ENCODE measurements around the gene HOXD10. TPM values are rescaled to one million over a fixed set of nuclear protein-coding genes. Genes with fewer than 3 reads are reported as not detected.
A peak's percentile ranks its signal among the peaks of the same experiment; 100 is the strongest.

Gene HOXD10
- total RNA-seq, 1 donor from 2014 or later = not detected

DNA sequence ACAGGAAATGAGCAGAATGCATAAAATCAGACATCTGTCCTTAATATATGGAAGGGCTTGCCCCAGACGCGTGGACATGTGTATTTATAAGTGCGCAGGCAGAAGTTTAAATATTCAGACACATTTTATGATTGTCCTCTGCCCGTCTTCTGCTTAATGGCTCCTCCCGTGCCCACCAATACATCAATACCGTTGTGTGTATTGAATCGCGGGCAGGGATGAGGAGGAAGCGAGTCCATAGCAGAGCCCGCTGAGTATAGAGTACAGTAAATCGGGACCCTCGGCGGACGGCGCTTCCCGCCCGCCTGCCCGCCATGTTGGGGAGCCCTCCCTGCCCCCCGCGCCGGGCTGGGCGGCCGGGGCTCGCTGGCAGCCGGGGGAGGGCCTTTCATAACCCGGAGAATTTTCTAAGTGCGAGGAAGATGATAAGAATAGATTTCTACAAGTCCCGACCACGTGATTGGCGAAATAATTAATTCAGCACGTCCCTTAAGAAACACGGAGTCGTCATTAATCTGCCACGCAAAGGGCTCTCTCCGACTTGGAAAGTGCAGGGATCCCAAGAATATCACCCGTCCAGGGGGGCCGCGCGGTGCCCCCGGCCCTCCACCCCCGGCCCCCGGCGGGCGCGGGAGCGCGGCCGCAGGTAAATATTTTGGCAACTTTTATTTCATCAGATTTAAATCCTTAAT is 40.4 kb downstream of the HOXD10 start, which contains the start of gene HOXD3:
TSS of gene HOXD3 (plus strand) at position 501 of the 692 bp plus-strand sequence. CDS start 11,808 bp downstream, outside the sequence.
- Mint-ChIP-seq H3K27ac (ENCODE audit: unreplicated experiment) (no peak within 1 kb of the TSS), H3K4me3 (ENCODE audit: unreplicated experiment) (peak within 1 kb of the TSS; percentile 16), H3K9me3 (ENCODE audit: low read depth) (no peaks in the 10 kb centered on the region), H3K27me3 (ENCODE audit: low read depth) (peaks cover 81% of the 10 kb centered on the region), H3K36me3 (ENCODE audit: low read depth) (peaks cover 6% of the 10 kb centered on the region), H3K4me1 (ENCODE audit: low read depth) (peaks cover 6% of the 10 kb centered on the region)
- TF ChIP-seq, protein P1, sequence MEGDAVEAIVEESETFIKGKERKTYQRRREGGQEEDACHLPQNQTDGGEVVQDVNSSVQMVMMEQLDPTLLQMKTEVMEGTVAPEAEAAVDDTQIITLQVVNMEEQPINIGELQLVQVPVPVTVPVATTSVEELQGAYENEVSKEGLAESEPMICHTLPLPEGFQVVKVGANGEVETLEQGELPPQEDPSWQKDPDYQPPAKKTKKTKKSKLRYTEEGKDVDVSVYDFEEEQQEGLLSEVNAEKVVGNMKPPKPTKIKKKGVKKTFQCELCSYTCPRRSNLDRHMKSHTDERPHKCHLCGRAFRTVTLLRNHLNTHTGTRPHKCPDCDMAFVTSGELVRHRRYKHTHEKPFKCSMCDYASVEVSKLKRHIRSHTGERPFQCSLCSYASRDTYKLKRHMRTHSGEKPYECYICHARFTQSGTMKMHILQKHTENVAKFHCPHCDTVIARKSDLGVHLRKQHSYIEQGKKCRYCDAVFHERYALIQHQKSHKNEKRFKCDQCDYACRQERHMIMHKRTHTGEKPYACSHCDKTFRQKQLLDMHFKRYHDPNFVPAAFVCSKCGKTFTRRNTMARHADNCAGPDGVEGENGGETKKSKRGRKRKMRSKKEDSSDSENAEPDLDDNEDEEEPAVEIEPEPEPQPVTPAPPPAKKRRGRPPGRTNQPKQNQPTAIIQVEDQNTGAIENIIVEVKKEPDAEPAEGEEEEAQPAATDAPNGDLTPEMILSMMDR (IDR thresholded peaks at IDR 0.05) = no peak
- no peak for DNase-seq (ENCODE audit: low spot score)

DNA sequence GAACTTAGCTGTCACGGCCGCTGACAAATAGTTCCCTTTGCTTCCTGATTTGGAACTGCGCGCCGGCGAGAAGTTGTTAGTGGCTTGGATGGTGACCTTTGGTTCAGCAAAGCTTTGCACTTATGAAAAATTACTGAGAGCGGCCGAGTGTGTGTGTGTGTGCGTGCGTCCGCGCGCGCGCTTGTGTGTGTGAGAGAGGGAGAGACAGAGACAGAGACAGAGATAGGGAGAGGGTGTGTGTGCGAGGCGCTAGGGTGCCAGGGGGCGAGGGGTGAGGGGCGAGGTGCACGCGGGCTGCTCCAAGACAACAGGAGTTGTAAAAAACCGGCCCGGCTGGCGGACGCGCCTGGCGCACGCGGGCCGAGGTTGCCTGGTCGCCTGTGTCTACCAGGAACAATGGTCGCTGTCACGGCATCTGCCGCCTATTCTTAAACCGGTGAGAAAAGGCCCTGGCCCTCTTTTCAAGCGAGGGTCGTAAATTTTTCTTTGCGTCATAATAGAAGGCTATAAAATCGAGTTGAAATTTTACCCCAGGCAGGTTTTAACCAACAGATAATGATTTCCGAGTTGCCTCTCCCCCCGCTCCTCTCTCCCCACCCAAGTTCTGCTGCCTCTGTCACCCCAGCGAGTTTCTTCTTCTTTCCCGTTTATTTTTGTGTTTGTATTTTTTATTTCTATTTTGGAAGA is 41.1 kb downstream of the HOXD10 start:
- TF ChIP-seq, protein P1 (IDR thresholded peaks at IDR 0.05) = no peak
- Mint-ChIP-seq H3K4me3 (ENCODE audit: unreplicated experiment) (peak overlapping the region; percentile 16), H3K27me3 (ENCODE audit: low read depth) (peaks cover 81% of the 10 kb centered on the region), H3K4me1 (ENCODE audit: low read depth) (peaks cover 6% of the 10 kb centered on the region), H3K27ac (ENCODE audit: unreplicated experiment) (no peak overlapping the region), H3K9me3 (ENCODE audit: low read depth) (no peaks in the 10 kb centered on the region), H3K36me3 (ENCODE audit: low read depth) (peaks cover 6% of the 10 kb centered on the region)
- no peak for DNase-seq (ENCODE audit: low spot score)

DNA sequence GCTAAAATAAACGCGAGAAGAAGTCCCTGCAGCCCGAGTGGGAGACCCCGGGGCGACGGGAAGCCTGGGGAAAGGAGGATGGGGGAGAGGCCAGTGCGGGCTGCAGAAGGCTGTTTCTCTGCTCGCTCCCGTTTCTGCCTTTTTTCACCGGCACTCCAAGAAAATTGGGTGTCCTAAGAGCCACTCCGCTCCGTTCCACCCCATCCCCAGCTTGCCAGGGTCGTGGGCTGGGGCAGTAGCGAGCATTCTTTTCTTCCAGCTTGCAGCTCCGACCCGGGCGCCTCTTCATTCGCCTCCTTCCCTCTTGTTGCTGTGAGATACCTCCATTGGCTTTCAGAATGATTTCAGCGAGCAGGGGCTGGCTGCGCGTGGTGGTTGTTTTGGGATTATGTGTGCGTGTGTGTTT is 41.6 kb downstream of the HOXD10 start:
- peaks cover 6% of the 10 kb centered on the region for H3K4me1 Mint-ChIP-seq (ENCODE audit: low read depth)
- DNase-seq (ENCODE audit: low spot score) = no peak
- H3K27me3 Mint-ChIP-seq (ENCODE audit: low read depth) = peaks cover 81% of the 10 kb centered on the region
- H3K4me3 Mint-ChIP-seq (ENCODE audit: unreplicated experiment) = no peak overlapping the region
- TF ChIP-seq, protein P1 (IDR thresholded peaks at IDR 0.05) = no peak
- no peak overlapping the region for H3K27ac Mint-ChIP-seq (ENCODE audit: unreplicated experiment)
- H3K9me3 Mint-ChIP-seq (ENCODE audit: low read depth) = no peaks in the 10 kb centered on the region
- H3K36me3 Mint-ChIP-seq (ENCODE audit: low read depth) = peaks cover 6% of the 10 kb centered on the region

DNA sequence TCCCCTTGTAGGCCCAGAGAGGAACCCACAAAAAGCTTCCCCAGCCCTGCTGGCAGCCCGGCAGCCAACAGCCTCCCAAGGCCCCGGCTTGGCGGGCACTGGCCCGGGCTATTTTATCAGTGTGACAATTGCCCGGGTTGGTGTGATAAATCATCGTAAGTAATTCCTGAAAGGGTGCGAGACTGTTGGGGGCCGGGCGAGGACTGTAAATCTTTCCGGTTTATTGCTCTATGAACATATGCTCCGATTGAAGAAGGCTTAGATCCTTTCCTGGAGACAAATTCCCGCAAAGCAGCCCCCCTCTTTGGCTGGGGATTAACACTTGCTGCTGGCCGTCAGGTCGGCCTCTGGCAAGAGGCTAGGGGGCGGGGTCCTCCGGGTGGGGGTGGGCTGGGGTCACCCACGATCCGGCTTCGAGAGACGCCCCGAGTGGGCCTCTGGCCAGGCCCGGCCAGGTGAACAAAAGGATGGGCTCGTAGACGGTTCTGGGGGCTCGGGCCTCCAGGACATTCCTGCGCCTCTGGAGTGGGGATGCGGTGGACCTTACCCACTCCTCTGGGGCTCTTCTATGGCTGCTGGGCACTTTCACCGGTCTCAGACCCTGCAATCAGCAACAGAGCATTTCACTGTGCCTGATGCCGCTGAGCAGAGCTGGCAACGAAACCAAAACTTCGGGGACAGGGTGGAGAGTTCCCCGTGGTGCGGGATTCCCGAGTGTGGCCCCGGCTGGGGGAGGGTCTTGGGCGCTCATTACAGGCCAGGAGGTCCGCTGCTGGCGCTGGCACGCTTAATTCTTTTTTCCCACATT is 42.5 kb downstream of the HOXD10 start:
- H3K27ac Mint-ChIP-seq (ENCODE audit: unreplicated experiment) = no peak overlapping the region
- DNase-seq (ENCODE audit: low spot score) = no peak

More for the DNA sequence above, 42.5 kb downstream of the HOXD10 start:
- H3K27me3 Mint-ChIP-seq (ENCODE audit: low read depth) = peaks cover 82% of the 10 kb centered on the region
- peaks cover 4% of the 10 kb centered on the region for H3K9me3 Mint-ChIP-seq (ENCODE audit: low read depth)
- no peak overlapping the region for H3K4me3 Mint-ChIP-seq (ENCODE audit: unreplicated experiment)
- peaks cover 6% of the 10 kb centered on the region for H3K4me1 Mint-ChIP-seq (ENCODE audit: low read depth)
- TF ChIP-seq, protein P1 (IDR thresholded peaks at IDR 0.05) = no peak
- peaks cover 9% of the 10 kb centered on the region for H3K36me3 Mint-ChIP-seq (ENCODE audit: low read depth)

Measured in chondrocyte (in vitro differentiated cells).